ENCODE measurements around the gene TRMU.

The TRMU gene

GRCh38 chr22:46360891-46361290, 25.4 kb downstream of the TRMU start:
- no peak for DNase-seq (ENCODE audit: low spot score)
- H3K27ac ChIP-seq, result no peak overlapping the region
- H3K4me3 ChIP-seq, result no peak overlapping the region
- TF ChIP-seq CTCF (IDR thresholded peaks at IDR 0.05), result no peak

GRCh38 chr22:46361826-46362202, 26.3 kb downstream of the TRMU start:
- no peak for DNase-seq (ENCODE audit: low spot score)
- Histone ChIP-seq H3K4me3 (no peak overlapping the region), H3K27ac (no peak overlapping the region)
- TF ChIP-seq CTCF (IDR thresholded peaks at IDR 0.05), result no peak

DNA sequence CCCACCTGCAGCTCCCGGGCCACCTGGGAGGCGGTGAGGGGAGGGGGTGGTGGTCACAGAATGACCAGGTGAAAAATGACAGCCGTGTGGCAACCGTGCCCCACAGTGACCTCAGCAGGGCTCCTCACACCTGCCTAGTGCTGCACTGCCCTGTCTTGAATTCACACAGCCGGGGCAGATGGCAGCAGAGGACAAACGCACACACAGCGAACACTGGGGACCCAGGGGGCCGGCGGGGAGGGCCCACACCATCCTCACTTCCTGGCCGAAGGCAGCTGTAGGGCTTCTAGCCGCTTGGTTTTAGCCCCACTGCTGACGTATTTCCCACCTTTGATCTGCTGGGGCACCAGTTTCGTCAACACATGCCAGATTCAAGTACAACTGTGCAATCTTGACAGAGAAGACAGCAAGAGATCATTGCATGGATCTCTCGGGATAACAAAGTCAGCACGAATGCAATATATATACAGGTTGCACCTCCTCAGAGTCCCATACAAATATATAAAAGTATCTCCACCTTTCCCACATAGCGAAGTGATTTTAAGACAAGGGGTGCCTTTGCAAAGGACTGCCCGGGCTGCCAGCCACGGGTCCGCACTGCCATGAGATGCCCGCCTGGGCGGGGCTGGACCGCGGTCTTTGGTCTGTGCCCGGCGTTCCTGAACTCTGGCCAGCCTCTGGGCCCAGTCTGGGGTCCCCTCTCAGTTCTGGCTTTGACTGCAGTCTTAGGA, 26.9 kb downstream of the TRMU start:
- DNase-seq (ENCODE audit: low spot score), result no peak
- no peak overlapping the region for H3K4me3 ChIP-seq
- TF ChIP-seq CTCF (IDR thresholded peaks at IDR 0.05), result no peak
- H3K27ac ChIP-seq, result no peak overlapping the region

GRCh38 chr22:46362934-46363515, 27.5 kb downstream of the TRMU start:
- TF ChIP-seq CTCF (IDR thresholded peaks at IDR 0.05), result no peak
- Histone ChIP-seq H3K4me3 (no peak overlapping the region), H3K27ac (no peak overlapping the region)
- no peak for DNase-seq (ENCODE audit: low spot score)

DNA sequence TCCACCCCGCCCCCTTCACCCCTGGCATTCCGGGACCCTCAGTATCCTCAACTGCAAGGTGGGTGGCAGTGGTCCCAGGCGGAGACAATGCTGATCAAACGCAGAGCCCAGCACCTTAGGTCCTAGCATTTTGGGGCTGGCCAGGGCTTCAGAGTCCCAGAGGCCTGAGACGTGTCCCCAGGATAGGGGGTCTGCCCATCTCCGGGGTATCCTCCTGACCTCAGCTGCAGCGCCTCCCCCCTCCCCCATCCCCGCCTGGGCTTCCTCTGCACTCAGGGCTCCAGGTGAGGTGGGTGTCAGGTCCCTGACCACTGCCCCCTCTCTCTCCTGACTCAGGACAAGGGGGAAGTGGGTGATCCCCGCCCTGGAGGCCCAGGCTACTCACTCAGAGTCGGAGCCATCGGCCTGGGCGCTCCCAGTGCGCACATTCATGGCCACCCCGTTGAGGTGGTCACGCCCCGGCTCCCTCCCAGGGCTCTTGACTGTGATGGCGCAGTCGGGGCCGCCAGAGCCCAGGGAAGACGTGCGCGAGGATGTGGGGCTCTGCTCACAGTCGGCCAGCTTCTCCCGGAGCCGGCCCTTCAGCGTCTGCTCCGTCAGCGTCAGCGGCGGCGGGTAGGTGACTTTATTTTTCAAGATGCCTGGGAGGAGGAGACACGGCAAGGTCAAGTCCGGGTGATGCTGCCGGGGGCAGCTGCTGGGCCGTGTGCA, 28.3 kb downstream of the TRMU start:
- no peak for DNase-seq (ENCODE audit: low spot score)
- Histone ChIP-seq H3K27ac (no peak overlapping the region), H3K4me3 (no peak overlapping the region)
- no peak for TF ChIP-seq CTCF (IDR thresholded peaks at IDR 0.05)

DNA sequence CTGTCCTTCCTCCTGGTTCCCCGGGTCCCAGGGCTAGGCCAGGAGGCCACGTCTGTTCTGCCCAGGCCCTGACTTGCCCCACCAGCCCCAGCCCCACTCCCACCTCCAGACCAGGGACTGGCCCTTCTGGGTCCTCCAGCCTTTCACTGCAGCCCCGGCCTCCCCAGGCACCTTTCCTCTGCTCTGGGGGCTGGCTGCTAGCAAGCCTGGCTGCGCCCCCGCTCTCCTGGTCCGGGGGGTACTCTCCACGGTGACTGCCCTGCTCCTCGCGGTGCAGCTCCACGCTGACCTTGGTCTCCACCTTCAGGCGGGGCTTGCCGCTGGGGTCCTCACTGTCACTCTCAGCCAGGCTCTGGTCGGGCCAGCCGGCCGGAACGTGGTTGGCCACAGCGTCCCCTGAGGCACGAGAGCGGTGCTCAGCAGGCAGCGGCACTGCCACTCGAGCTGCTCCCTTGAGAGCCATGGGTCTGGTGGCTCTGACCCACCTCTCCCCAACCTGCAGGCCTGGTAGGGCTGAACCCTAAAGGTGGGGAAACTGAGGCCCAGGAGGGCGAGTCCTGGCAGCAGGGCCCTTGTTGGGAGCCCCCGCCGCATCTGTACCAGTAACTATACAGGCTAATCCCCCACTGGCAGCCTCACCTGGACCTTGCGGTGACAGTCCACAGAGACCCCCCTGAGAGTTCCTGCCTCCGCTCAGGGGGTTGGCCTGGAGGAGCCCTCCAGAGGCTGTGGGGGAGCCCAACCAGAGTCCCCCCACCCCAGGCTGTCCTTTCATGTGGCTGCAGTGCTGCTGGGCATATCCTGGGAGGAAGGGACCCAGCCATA, 29.0 kb downstream of the TRMU start:
- no peak overlapping the region for H3K27ac ChIP-seq
- H3K4me3 ChIP-seq, result no peak overlapping the region
- TF ChIP-seq CTCF (IDR thresholded peaks at IDR 0.05), result no peak
- no peak for DNase-seq (ENCODE audit: low spot score)
